GM12801 (cell line): ENCODE data around the gene RSRC1.

Source experiments
- CTCF ChIP-seq: IDR thresholded peaks from one replicate; pipeline ENCODE4 v1.5.1; 2011; ENCODE audit warnings: control low read depth; ENCODE audit not compliant: insufficient read length; ENCODE audit errors: extremely low read depth

The RSRC1 gene

GRCh38 chr3:158430448-158430847, 320.6 kb downstream of the RSRC1 start:
- TF ChIP-seq CTCF, result no peak

GRCh38 chr3:158430968-158431367, 321.1 kb downstream of the RSRC1 start:
- TF ChIP-seq CTCF, result no peak

GRCh38 chr3:158431829-158432228, 321.9 kb downstream of the RSRC1 start:
- TF ChIP-seq CTCF, result no peak

- no peak for TF ChIP-seq CTCF
Observed at GRCh38 chr3:158434412-158435038, 324.6 kb downstream of the RSRC1 start.

- no peak for TF ChIP-seq CTCF
Observed at GRCh38 chr3:158443632-158444031, 333.7 kb downstream of the RSRC1 start.

GRCh38 chr3:158447408-158447807, 337.5 kb downstream of the RSRC1 start:
- no peak for TF ChIP-seq CTCF

- TF ChIP-seq CTCF, result no peak
Observed at GRCh38 chr3:158451405-158452055, 341.6 kb downstream of the RSRC1 start.

- no peak for TF ChIP-seq CTCF
Observed at GRCh38 chr3:158452334-158452733, 342.4 kb downstream of the RSRC1 start.
